ENCODE data around the gene TEX19. TPM values are rescaled to one million over a fixed set of nuclear protein-coding genes. Genes with fewer than 3 reads are reported as not detected.

The TEX19 gene
- total and polyA plus RNA-seq, 9 of the 15 experiments (the other 6 are each of a cell fraction or from before 2014, with no cell fraction given), result 0.10 to 4.9 (median 1.9) TPM

DNA sequence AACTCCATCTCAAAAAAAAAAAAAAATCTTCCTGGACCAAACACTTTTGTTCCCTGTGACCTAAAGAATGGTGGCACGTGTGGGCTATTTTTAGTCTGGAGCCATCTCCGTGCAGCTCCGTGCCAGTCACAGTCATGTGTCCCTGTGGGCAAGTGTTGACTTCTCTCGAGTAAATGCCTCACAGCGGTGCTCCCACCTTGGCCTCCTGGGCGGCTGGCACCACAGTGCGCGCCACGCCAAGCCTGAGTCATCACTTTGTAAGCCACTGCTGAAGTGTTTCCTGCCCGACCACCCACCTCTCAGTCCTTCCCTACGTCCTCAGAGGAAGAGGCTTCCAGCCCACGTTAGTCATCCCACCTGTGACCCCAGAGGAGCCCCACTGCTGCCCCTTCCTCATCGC lies 48.2 kb downstream of the TEX19 start:
- ATAC-seq (no peak), DNase-seq (ENCODE audit: extremely low read depth in 1 of 4, low spot score in 3 of 4) (no peak), FAIRE-seq (no peak)
- no peak overlapping the region for H3K4me2 ChIP-seq (ENCODE audit: insufficient read depth, low read length)
- peaks cover 5% of the 10 kb centered on the region for H3K9me1 ChIP-seq (ENCODE audit: control insufficient read depth, insufficient read depth, low read length)
- WGBS (ENCODE audit: insufficient coverage, low coverage, missing lambda C conversion rate), result 86% methylated on average over 12 of the region's 13 CpGs
- peaks cover 3% of the 10 kb centered on the region; the same call in 1 of the 3 replicates for H3K79me2 ChIP-seq (ENCODE audit: control insufficient read depth, insufficient read depth, low read length)
- H3K4me1 ChIP-seq (replicated peaks in 1 of 2; ENCODE audit: control insufficient read depth in 2 of 2, insufficient read depth in 2 of 2, low read length in 2 of 2), result peaks cover 0 to 16% of the 10 kb centered on the region in 2 experiments; a peak in 1 of 5 replicates
- H3K4me3 ChIP-seq, result no peak overlapping the region
- no TSS peak for BruUV-seq (replicated peaks)
- intact Hi-C loops (cut with micrococcal nuclease) (no loop called here), in situ Hi-C loops (cut with MboI) (no loop called here)
- H3K36me3 ChIP-seq (ENCODE audit: control insufficient read depth, insufficient read depth, low read length), result peaks cover 31% of the 10 kb centered on the region; the same call in 1 of the 3 replicates
- no peaks in the 10 kb centered on the region for H4K20me1 ChIP-seq (replicated peaks; ENCODE audit: control insufficient read depth, insufficient read depth, low read length)
- POLR2A ChIA-PET, result no interaction called here
- CTCF ChIA-PET (ENCODE audit: low intra/inter-chr PET ratio), result no interaction called here
- TF ChIP-seq NFE2L1 (tag; IDR thresholded peaks at IDR 0.05; ENCODE audit: borderline replicate concordance, low read depth), result no peak
- no peak for TF ChIP-seq NFATC3 (IDR thresholded peaks at IDR 0.05)
- no peak for TF ChIP-seq TCF3 (CRISPR knock-in tag; IDR thresholded peaks at IDR 0.05)
- no peak for TF ChIP-seq KDM4B (IDR thresholded peaks at IDR 0.05; ENCODE audit: borderline replicate concordance in 2 of 2, low read depth in 1 of 2)
- TF ChIP-seq ZNF146 (CRISPR knock-in tag; IDR thresholded peaks at IDR 0.05; ENCODE audit: unreplicated experiment), result no peak
- TF ChIP-seq RAD51 (IDR thresholded peaks at IDR 0.05; ENCODE audit: borderline replicate concordance, low read depth), result no peak
- TF ChIP-seq, protein P1, sequence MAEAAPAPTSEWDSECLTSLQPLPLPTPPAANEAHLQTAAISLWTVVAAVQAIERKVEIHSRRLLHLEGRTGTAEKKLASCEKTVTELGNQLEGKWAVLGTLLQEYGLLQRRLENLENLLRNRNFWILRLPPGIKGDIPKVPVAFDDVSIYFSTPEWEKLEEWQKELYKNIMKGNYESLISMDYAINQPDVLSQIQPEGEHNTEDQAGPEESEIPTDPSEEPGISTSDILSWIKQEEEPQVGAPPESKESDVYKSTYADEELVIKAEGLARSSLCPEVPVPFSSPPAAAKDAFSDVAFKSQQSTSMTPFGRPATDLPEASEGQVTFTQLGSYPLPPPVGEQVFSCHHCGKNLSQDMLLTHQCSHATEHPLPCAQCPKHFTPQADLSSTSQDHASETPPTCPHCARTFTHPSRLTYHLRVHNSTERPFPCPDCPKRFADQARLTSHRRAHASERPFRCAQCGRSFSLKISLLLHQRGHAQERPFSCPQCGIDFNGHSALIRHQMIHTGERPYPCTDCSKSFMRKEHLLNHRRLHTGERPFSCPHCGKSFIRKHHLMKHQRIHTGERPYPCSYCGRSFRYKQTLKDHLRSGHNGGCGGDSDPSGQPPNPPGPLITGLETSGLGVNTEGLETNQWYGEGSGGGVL (CRISPR knock-in tag; IDR thresholded peaks at IDR 0.05), result no peak
- no peak for TF ChIP-seq TCF7L2 (IDR thresholded peaks at IDR 0.05; ENCODE audit: low read depth, low read length)
- no peak for TF ChIP-seq ZFP36 (IDR thresholded peaks at IDR 0.05; ENCODE audit: low read depth, low read length, partially characterized antibody)
- TF ChIP-seq, protein P2, sequence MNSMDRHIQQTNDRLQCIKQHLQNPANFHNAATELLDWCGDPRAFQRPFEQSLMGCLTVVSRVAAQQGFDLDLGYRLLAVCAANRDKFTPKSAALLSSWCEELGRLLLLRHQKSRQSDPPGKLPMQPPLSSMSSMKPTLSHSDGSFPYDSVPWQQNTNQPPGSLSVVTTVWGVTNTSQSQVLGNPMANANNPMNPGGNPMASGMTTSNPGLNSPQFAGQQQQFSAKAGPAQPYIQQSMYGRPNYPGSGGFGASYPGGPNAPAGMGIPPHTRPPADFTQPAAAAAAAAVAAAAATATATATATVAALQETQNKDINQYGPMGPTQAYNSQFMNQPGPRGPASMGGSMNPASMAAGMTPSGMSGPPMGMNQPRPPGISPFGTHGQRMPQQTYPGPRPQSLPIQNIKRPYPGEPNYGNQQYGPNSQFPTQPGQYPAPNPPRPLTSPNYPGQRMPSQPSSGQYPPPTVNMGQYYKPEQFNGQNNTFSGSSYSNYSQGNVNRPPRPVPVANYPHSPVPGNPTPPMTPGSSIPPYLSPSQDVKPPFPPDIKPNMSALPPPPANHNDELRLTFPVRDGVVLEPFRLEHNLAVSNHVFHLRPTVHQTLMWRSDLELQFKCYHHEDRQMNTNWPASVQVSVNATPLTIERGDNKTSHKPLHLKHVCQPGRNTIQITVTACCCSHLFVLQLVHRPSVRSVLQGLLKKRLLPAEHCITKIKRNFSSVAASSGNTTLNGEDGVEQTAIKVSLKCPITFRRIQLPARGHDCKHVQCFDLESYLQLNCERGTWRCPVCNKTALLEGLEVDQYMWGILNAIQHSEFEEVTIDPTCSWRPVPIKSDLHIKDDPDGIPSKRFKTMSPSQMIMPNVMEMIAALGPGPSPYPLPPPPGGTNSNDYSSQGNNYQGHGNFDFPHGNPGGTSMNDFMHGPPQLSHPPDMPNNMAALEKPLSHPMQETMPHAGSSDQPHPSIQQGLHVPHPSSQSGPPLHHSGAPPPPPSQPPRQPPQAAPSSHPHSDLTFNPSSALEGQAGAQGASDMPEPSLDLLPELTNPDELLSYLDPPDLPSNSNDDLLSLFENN (IDR thresholded peaks at IDR 0.05; ENCODE audit: low read depth in 2 of 2, low read length in 2 of 2), result no peak
- TF ChIP-seq, protein P3, sequence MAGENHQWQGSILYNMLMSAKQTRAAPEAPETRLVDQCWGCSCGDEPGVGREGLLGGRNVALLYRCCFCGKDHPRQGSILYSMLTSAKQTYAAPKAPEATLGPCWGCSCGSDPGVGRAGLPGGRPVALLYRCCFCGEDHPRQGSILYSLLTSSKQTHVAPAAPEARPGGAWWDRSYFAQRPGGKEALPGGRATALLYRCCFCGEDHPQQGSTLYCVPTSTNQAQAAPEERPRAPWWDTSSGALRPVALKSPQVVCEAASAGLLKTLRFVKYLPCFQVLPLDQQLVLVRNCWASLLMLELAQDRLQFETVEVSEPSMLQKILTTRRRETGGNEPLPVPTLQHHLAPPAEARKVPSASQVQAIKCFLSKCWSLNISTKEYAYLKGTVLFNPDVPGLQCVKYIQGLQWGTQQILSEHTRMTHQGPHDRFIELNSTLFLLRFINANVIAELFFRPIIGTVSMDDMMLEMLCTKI (IDR thresholded peaks at IDR 0.05; ENCODE audit: partially characterized antibody), result no peak
- no peak for TF ChIP-seq NFE2 (IDR thresholded peaks at IDR 0.05; ENCODE audit: low read depth)
- H2AFZ ChIP-seq (ENCODE audit: low read depth, low read length), result no peak overlapping the region
- no peak overlapping the region for H3K27ac ChIP-seq (ENCODE audit: extremely low read depth, low read depth, low read length)
- no peaks in the 10 kb centered on the region for H3K27me3 ChIP-seq (ENCODE audit: control insufficient read depth in 2 of 2, insufficient read depth in 2 of 2, low read length in 2 of 2)
- no peaks in the 10 kb centered on the region for H3K9me3 ChIP-seq (replicated peaks; ENCODE audit: control insufficient read depth, insufficient read depth, low read depth, low read length)
- H3K9ac ChIP-seq (ENCODE audit: insufficient read depth in 1 of 2, low read depth in 2 of 2, low read length in 2 of 2), result no peak overlapping the region
